Measurements from ENCODE around the gene MAN2C1. TPM values are rescaled to one million over a fixed set of nuclear protein-coding genes. Genes with fewer than 3 reads are reported as not detected.
"Not testable (repeated sequence)": the region's sequence is repeated elsewhere in the genome, so short reads cannot be mapped to it uniquely, and the experiment has no call there.

The MAN2C1 gene
- total RNA-seq, 2 donors from 2014 or later: 115 to 176 TPM

DNA sequence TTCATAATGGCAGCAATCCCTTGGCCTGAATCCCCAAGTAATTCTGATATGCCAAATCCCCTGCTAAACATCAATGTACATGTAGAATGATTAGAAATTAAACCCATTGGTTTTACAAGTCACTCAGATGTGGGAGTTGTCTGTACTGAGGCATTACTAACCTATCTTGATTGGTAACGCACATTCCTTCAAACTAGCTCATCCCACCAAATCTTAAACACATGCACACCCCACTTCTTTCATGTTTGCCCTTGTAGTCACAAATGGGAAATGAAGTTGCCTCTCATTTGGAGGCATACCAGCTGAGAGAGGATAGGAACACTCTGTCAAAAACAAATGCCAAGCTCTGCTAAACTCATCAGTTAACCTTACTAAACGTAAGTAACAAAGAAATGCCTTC, 29.1 kb upstream of the MAN2C1 start:
- H3K4me3 ChIP-seq: no peak overlapping the region
- no peaks in the 10 kb centered on the region for H3K9me3 ChIP-seq
- DNase-seq: no peak
- H3K27me3 ChIP-seq: no peaks in the 10 kb centered on the region
- no peaks in the 10 kb centered on the region for H3K4me1 ChIP-seq
- H3K9ac ChIP-seq (ENCODE audit: low read depth in 2 of 2, low read length in 2 of 2): no peak overlapping the region
- intact Hi-C loops (cut with DNase I): no loop called here
- peaks cover 11% of the 10 kb centered on the region for H3K36me3 ChIP-seq
- H3K27ac ChIP-seq: no peak overlapping the region
- TF ChIP-seq, protein P1, sequence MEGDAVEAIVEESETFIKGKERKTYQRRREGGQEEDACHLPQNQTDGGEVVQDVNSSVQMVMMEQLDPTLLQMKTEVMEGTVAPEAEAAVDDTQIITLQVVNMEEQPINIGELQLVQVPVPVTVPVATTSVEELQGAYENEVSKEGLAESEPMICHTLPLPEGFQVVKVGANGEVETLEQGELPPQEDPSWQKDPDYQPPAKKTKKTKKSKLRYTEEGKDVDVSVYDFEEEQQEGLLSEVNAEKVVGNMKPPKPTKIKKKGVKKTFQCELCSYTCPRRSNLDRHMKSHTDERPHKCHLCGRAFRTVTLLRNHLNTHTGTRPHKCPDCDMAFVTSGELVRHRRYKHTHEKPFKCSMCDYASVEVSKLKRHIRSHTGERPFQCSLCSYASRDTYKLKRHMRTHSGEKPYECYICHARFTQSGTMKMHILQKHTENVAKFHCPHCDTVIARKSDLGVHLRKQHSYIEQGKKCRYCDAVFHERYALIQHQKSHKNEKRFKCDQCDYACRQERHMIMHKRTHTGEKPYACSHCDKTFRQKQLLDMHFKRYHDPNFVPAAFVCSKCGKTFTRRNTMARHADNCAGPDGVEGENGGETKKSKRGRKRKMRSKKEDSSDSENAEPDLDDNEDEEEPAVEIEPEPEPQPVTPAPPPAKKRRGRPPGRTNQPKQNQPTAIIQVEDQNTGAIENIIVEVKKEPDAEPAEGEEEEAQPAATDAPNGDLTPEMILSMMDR (IDR thresholded peaks at IDR 0.05): no peak

DNA sequence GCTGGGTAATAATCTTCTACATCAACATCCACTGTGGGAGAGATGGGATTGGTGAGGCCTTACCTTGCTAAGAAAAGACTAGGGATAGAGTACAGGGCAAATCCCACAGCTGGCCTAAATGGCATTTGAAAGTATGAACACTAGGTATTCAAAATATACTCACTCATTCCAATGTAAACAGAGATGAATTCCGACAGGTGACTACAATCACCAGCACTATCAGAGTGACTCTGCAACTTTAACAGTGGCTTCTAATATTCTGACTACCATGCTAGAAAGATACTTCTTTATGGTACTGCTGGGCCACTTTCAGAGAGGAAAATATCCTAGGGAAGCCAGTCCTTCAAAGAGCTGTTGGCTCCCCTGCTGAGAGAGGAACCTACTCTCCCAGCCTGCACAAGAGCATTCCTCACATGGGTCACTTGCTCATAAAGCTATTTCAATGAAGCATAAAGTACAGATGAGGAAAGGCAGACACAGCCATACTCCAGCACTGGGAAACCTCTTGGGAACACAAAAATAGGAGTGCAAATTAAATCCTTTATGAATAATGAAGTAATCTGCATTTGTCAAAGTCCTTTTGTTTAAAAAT, 21.5 kb upstream of the MAN2C1 start:
- Histone ChIP-seq H3K4me1 (no peaks in the 10 kb centered on the region), H3K36me3 (peaks cover 28% of the 10 kb centered on the region), H3K9ac (ENCODE audit: low read depth in 2 of 2, low read length in 2 of 2) (no peak overlapping the region), H3K27me3 (no peaks in the 10 kb centered on the region), H3K9me3 (no peaks in the 10 kb centered on the region), H3K4me3 (no peak overlapping the region), H3K27ac (no peak overlapping the region)
- TF ChIP-seq, protein P1 (IDR thresholded peaks at IDR 0.05): no peak
- intact Hi-C loops (cut with DNase I): no loop called here
- no peak for DNase-seq

DNA sequence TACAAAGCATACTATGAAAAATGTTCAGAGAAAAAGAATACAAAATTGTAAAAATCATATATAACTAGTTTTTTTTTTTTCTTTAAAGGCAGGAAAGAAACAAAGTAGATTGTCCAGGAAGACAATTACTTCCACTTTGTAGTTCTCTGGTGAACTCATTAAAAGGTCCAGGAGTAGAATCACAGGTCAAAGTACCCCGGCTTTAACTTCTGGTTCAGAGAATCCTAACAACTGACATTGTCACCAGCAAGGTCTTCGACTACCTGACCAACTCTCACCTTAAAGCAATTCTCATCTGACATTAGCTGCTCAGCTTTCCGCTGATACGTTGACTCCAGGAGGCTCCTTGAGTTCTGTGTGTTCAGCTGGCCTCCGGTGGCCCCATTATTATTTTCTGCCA, 15.6 kb upstream of the MAN2C1 start:
- H3K4me3 ChIP-seq; H3K27ac ChIP-seq; H3K9ac ChIP-seq (ENCODE audit: low read depth in 2 of 2, low read length in 2 of 2); intact Hi-C loops (cut with DNase I); H3K9me3 ChIP-seq; H3K27me3 ChIP-seq; H3K4me1 ChIP-seq; DNase-seq; H3K36me3 ChIP-seq: not testable (repeated sequence)

DNA sequence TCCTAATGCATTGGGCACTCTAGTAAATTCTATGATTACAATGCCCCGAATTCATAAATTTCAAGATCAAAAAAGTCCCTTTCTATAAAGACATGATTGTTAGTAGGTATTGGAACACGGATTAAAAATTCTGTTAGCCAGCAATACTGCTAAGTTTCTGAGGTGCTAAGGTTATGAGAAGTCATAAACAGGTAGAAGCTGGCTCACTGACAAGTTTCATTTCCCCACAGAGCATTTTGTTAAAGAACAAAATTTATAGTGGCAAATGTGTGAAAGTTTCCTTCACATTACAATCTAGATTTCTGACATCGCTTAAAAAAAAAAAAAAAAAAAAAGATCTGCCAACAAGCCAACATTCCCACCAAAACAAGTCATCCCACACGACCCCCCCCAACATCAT, 12.4 kb upstream of the MAN2C1 start:
- DNase-seq: no peak
- Histone ChIP-seq H3K27ac (no peak overlapping the region), H3K4me3 (no peak overlapping the region), H3K27me3 (no peaks in the 10 kb centered on the region), H3K9me3 (no peaks in the 10 kb centered on the region), H3K9ac (ENCODE audit: low read depth in 2 of 2, low read length in 2 of 2) (no peak overlapping the region), H3K36me3 (peaks cover 3% of the 10 kb centered on the region), H3K4me1 (no peaks in the 10 kb centered on the region)
- TF ChIP-seq, protein P1 (IDR thresholded peaks at IDR 0.05): no peak
- intact Hi-C loops (cut with DNase I): no loop called here

DNA sequence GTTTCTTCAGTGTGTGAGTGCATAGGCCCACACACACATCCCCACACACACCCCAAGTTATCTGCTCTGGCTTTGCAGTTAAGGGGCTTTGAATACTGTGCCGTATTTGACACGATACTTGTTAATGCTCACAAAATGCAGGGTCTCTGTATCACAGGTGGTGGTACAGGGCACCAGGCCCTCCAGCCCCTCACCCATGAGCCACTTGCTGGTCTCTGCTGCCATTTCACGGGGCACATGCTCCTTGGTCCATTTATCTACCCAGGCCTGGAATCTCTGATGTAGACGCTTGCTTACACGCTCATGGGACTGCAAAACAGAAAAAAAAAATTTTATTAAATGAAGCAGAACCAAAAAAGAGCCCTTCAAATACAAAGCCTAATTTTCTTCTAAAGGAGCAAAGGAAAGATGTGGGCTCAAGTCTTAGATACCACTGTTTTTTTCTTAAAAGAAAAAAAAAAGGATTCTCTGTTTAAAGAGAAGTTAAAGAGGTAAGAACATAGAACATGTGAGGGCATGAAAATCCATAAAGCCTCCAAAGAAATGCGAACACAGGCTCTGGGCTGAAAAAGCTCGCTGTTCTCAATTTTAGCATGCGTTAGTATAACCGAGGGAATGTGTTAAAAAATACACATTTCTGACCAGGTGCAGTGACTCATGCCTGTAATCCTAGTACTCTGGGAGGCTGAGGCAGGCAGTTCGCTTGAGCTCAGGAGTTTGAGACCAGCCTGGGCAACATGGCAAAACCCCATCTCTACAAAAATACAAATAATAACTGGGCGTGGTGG, 3.7 kb upstream of the MAN2C1 start:
- H3K27ac ChIP-seq: no peak overlapping the region
- no peak for DNase-seq
- peaks cover 21% of the 10 kb centered on the region for H3K36me3 ChIP-seq
- intact Hi-C loops (cut with DNase I): no loop called here
- H3K4me3 ChIP-seq: no peak overlapping the region
- H3K27me3 ChIP-seq: no peaks in the 10 kb centered on the region
- H3K4me1 ChIP-seq: peaks cover 11% of the 10 kb centered on the region
- TF ChIP-seq, protein P1 (IDR thresholded peaks at IDR 0.05): no peak
- H3K9me3 ChIP-seq: no peaks in the 10 kb centered on the region
- no peak overlapping the region for H3K9ac ChIP-seq (ENCODE audit: low read depth in 2 of 2, low read length in 2 of 2)

DNA sequence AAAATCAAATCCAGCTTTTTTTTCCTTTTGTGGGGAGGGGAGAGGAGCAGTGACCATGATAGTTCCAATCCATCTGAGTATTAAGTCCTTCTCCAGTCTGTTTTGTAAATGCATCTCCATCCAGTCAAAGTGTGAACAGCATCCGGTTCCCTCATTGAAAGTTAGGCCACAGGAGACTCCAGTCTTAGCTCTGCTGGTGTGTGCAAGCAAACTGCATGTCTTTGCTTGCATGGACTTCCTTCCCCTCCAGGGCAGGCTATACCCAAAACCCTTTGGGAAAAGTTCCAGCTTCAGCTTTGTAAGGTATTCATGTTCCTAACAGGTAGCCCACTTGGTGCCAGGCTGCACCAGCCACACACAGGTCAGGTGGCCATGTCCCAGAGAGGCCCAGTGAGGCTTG, 3.1 kb upstream of the MAN2C1 start:
- Histone ChIP-seq H3K4me1 (peaks cover 11% of the 10 kb centered on the region), H3K27ac (no peak overlapping the region), H3K27me3 (no peaks in the 10 kb centered on the region), H3K36me3 (peaks cover 21% of the 10 kb centered on the region), H3K9me3 (no peaks in the 10 kb centered on the region), H3K4me3 (no peak overlapping the region), H3K9ac (ENCODE audit: low read depth in 2 of 2, low read length in 2 of 2) (no peak overlapping the region)
- intact Hi-C loops (cut with DNase I): no loop called here
- DNase-seq: no peak
- TF ChIP-seq, protein P1 (IDR thresholded peaks at IDR 0.05): no peak
